Measurements from ENCODE around the gene PAGR1.

The PAGR1 gene

DNA sequence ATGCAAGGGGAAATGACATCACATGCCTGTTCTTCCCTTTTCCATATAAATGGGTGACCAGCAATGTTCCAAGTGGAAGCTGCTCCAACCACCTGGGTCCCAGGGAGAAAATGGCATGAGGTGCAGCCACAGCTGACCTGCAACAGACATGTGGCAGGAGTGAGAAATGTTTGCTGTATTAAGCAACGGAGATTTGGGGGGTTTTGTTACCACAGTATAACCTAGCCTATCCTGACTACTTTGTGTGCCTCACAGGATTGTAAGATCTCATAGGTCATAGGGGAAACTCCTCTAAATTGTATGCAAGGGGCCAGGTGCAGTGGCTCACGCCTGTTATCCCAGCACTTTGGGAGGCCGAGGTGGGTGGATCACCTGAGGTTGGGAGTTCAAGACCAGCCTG is 35.0 kb downstream of the PAGR1 start:
- no peak for DNase-seq (ENCODE audit: low read depth)
- TF ChIP-seq, protein P1, sequence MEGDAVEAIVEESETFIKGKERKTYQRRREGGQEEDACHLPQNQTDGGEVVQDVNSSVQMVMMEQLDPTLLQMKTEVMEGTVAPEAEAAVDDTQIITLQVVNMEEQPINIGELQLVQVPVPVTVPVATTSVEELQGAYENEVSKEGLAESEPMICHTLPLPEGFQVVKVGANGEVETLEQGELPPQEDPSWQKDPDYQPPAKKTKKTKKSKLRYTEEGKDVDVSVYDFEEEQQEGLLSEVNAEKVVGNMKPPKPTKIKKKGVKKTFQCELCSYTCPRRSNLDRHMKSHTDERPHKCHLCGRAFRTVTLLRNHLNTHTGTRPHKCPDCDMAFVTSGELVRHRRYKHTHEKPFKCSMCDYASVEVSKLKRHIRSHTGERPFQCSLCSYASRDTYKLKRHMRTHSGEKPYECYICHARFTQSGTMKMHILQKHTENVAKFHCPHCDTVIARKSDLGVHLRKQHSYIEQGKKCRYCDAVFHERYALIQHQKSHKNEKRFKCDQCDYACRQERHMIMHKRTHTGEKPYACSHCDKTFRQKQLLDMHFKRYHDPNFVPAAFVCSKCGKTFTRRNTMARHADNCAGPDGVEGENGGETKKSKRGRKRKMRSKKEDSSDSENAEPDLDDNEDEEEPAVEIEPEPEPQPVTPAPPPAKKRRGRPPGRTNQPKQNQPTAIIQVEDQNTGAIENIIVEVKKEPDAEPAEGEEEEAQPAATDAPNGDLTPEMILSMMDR (IDR thresholded peaks at IDR 0.05; ENCODE audit: control insufficient read depth, extremely low read depth, insufficient read depth) = no peak
- H3K4me3 ChIP-seq (ENCODE audit: low read depth, low read length) = no peak overlapping the region

DNA sequence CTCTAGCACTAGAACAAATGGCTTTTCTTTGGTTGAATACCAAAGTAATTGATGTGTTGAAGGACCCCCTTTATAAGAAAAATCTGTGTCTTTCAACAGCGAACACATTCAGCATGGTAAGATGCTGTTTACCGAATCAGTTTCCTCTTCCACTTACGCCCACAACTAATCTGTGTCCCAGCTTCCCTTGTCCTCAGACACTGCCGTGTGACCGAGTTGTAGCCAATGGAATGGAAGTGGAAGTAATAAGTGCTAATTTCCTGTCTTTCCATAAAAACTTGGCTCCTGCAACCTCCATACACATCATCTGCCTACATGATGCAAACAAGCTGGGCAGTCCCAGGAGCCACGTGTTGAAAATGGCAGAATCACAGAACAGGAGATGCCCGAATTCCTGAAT is 36.7 kb downstream of the PAGR1 start:
- TF ChIP-seq, protein P1 (IDR thresholded peaks at IDR 0.05; ENCODE audit: control insufficient read depth, extremely low read depth, insufficient read depth) = no peak
- DNase-seq (ENCODE audit: low read depth) = no peak
- no peak overlapping the region for H3K4me3 ChIP-seq (ENCODE audit: low read depth, low read length)

DNA sequence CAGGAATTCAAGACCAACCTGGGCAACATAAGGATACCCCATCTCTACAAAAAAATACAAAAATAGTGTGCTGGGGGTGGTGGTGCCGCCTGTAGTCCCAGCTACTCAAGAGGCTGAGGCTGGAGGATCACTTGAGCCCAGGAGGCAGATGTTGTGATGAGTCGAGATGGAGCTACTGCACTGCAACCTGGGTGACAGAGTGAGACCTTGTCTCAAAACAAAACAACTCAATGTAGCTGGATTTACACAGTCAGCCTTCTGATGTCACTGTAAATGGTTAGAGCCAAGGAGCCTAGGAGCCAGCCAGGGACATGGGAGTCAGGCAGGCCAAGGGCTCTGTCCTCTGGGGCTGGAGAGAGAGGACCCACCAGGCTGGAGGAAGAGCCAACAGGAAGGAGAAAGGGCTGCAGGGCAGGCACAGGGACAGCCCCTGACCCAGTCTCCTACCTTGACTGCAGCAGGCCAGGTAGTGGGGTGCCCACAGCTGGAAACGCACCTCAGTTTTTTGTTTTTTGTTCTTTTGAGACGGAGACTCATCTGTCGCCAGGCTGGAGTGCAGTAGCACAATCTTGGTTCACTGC is 38.7 kb downstream of the PAGR1 start:
- TF ChIP-seq, protein P1 (IDR thresholded peaks at IDR 0.05; ENCODE audit: control insufficient read depth, extremely low read depth, insufficient read depth) = no peak
- DNase-seq (ENCODE audit: low read depth) = no peak
- H3K4me3 ChIP-seq (ENCODE audit: low read depth, low read length) = no peak overlapping the region

DNA sequence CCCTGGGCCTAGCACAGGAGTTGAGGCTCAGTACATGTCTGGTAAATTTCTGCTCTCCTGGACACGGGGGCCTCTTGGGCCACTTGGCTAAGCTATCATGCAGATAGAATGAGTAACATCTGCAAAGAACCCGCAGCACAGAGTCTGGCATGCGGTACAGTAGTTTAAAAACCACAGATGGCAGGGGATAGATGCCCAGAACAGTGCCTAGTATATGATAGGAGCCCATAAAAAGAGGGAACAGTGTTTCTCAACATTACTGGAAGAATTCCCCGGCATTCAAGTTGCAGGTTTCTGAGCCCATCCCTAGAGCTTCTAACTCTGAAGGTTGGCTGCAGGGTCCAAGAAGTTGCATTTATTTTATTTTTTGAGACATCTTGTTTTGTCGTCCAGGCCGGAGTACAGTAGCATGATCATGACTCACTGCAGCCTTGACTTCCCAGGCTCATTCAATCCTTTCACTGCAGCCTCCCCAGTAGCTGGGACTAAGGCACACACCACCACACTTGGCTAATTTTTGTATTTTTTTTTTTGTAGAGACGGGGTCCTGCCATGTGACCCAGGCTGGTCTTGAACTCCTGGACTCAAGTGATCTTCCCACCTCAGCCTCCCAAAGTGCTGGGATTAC is 41.3 kb downstream of the PAGR1 start:
- TF ChIP-seq, protein P1 (IDR thresholded peaks at IDR 0.05; ENCODE audit: control insufficient read depth, extremely low read depth, insufficient read depth) = no peak
- no peak for DNase-seq (ENCODE audit: low read depth)

DNA sequence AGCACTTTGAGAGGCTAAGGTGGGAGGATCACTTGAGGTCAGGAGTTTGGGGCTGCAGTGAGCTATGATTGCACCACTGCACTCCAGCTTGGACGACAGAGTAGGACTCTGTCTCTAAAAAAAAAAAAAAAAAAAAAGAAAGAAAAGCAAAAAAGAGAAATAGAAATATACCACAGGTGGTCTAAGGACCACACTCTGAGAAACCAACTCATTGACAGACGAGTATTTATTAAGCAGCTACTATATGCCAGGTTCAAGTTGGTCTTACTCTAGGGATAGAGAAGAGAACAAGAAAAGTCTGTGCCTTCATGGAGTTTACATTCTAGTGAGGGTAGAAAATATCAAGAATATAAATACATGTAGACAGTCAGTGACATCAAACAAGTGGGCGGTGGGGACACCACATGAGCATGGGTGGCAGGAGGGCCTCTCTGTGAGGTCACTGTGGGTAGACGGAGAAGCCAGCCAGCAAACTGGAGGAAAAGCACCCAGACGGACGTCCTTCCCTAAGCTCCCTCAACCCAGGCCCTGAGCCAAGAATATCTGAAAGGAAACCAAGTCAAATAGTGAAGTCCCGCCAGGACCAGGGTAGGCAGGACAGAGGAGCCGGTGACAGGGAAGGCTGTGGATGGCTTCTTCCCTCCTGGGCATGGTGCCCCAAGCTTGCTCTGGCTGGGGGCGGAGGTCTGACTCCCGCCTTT is 42.3 kb downstream of the PAGR1 start:
- TF ChIP-seq, protein P1 (IDR thresholded peaks at IDR 0.05; ENCODE audit: control insufficient read depth, extremely low read depth, insufficient read depth) = no peak
- DNase-seq (ENCODE audit: low read depth) = peak; percentile 70
- H3K4me3 ChIP-seq (ENCODE audit: low read depth, low read length) = no peak overlapping the region

More for the DNA sequence above, 41.3 kb downstream of the PAGR1 start:
- H3K4me3 ChIP-seq (ENCODE audit: low read depth, low read length) = no peak overlapping the region

DNA sequence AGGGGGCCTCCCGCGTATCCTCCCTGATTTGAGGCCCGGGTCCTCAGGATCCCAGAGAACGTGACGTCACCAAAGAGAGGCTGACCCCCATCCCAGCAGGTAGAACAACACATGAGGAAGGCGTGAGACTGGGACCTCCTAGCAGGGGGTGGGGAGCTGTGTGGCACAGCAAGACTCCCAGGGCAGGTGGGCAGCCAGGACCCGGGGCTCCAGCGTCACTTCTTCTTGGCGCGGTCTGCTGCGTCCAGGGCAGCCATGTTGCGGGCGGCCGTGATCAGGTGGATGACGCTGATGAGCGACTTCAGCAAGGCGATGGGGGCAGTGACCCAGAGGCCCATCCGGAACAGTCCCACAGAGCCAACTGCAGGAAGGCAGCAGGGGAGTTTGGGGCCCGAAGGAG is 43.0 kb downstream of the PAGR1 start:
- DNase-seq (ENCODE audit: low read depth) = no peak
- TF ChIP-seq, protein P1 (IDR thresholded peaks at IDR 0.05; ENCODE audit: control insufficient read depth, extremely low read depth, insufficient read depth) = no peak

More for the DNA sequence above, 43.0 kb downstream of the PAGR1 start:
- H3K4me3 ChIP-seq (ENCODE audit: low read depth, low read length) = no peak overlapping the region
